Astrocyte (in vitro differentiated cells and primary cell): ENCODE results near the gene BDP1.
"Not testable (repeated sequence)": the region's sequence is repeated elsewhere in the genome, so short reads cannot be mapped to it uniquely, and the experiment has no call there.

ENCODE experiments used
- EZH2 ChIP-seq: IDR thresholded peaks from 2 replicates; pipeline ENCODE4 v1.6.1; 2012; ENCODE audit warnings: mild to moderate bottlenecking, low read length, inconsistent platforms; ENCODE audit not compliant: insufficient read depth
- TF ChIP-seq, protein P1 (sequence below): IDR thresholded peaks from 2 replicates; pipeline ENCODE4 v1.5.1; 2011; ENCODE audit warnings: low read depth, mild to moderate bottlenecking, inconsistent platforms, low read length, moderate library complexity; ENCODE audit not compliant: insufficient read depth

DNA sequence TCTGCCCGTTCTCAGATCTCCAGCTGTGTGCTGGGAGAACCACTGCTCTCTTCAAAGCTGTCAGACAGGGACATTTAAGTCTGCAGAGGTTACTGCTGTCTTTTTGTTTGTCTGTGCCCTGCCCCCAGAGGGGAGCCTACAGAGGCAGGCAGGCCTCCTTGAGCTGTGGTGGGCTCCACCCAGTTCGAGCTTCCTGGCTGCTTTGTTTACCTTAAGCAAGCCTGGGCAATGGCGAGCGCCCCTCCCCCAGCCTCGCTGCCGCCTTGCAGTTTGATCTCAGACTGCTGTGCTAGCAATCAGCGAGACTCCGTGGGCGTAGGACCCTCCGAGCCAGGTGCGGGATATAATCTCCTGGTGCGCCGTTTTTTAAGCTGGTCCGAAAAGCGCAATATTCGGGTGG, 154.5 kb downstream of the BDP1 start:
- TF ChIP-seq, protein P1, sequence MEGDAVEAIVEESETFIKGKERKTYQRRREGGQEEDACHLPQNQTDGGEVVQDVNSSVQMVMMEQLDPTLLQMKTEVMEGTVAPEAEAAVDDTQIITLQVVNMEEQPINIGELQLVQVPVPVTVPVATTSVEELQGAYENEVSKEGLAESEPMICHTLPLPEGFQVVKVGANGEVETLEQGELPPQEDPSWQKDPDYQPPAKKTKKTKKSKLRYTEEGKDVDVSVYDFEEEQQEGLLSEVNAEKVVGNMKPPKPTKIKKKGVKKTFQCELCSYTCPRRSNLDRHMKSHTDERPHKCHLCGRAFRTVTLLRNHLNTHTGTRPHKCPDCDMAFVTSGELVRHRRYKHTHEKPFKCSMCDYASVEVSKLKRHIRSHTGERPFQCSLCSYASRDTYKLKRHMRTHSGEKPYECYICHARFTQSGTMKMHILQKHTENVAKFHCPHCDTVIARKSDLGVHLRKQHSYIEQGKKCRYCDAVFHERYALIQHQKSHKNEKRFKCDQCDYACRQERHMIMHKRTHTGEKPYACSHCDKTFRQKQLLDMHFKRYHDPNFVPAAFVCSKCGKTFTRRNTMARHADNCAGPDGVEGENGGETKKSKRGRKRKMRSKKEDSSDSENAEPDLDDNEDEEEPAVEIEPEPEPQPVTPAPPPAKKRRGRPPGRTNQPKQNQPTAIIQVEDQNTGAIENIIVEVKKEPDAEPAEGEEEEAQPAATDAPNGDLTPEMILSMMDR = not testable (repeated sequence)
- TF ChIP-seq EZH2 = not testable (repeated sequence)
